Adrenal gland (tissue), 5 donors: Measurements from ENCODE around the gene SIGLEC5.

Source experiments
- POLR2A ChIP-seq, 2 donors: fragments of 450-650 bp; IDR thresholded peaks; one replicate each; pipeline ENCODE4 v1.6.1; 2017; ENCODE audit warnings: antibody characterized with exemption in 2 of 2, mild to moderate bottlenecking in 2 of 2, moderate library complexity in 1 of 2
- TF ChIP-seq, protein P1 (sequence below), 6 experiments: fragments of 450-650 bp in 4 of 6; fragments of 200-600 bp in 2 of 6; sonication (generic) in 1 of 6; IDR thresholded peaks; 1 replicate in 5 of 6; 2 replicates in 1 of 6; pipeline versions ENCODE4 v1.5.1 to v1.8.0; 2016 to 2021; ENCODE audit warnings: antibody characterized with exemption in 6 of 6, mild to moderate bottlenecking in 2 of 6, moderate library complexity in 1 of 6
- donor health status: DM: no; HTN: no; CAD: no.

DNA sequence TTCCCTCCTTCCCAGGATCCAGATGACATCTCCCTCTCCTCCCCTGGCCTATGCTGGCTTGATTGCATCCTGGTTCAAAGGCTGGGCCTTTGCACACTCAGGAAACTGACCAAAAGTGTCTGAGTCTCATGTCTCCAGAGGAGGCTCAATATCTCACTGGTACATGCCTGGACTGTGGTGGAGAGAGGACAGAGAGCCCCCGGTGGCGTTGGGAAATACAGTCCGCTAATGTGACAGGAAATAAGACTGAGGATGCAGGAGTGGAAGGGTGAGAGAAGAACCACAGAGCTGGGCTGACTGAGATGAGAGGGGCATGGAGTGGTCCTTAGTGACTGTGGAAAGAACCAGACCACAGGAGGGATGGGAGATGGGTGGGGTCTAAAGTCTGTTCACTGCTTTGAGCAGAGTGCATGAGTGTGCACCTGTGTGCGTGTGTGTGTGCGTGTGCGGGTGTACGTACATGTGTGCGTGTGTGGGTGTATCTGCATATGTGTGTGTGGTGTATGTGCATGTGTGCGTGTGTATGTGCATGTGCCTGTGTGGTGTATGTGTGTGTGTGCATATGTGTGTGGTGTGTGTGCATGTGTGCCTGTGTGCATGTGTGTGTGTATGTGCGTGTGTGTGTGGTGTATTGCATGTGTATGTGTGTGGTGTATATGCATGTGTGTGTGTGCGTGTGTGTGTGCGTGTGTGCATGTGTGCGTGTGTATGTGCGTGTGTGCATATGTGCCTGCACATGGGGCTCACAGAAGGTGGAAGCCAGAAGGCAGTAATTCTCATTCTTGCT lies 1.9 kb downstream of the SIGLEC5 start:
- no peak for TF ChIP-seq POLR2A (IDR thresholded peaks at IDR 0.05)
- TF ChIP-seq, protein P1, sequence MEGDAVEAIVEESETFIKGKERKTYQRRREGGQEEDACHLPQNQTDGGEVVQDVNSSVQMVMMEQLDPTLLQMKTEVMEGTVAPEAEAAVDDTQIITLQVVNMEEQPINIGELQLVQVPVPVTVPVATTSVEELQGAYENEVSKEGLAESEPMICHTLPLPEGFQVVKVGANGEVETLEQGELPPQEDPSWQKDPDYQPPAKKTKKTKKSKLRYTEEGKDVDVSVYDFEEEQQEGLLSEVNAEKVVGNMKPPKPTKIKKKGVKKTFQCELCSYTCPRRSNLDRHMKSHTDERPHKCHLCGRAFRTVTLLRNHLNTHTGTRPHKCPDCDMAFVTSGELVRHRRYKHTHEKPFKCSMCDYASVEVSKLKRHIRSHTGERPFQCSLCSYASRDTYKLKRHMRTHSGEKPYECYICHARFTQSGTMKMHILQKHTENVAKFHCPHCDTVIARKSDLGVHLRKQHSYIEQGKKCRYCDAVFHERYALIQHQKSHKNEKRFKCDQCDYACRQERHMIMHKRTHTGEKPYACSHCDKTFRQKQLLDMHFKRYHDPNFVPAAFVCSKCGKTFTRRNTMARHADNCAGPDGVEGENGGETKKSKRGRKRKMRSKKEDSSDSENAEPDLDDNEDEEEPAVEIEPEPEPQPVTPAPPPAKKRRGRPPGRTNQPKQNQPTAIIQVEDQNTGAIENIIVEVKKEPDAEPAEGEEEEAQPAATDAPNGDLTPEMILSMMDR (IDR thresholded peaks at IDR 0.05): no peak
